Activated T-cell treated with anti-CD3 and anti-CD28 coated beads, Interleukin-2, amount 50 U/mL, for 72 hours (primary cell): ENCODE results near the gene TSGA10IP. TPM values are rescaled to one million over a fixed set of nuclear protein-coding genes. Genes with fewer than 3 reads are reported as not detected.
A peak's percentile ranks its signal among the peaks of the same experiment; 100 is the strongest.

Experiments
- ATAC-seq, 2 donors: fragments of 150-1000 bp; cut with Tn5 transposase; replicated peaks in 1 of 2; 2 replicates each; pipeline ENCODE4 v1.10.0; 2021; ENCODE audit warnings: moderate library complexity in 2 of 2, mild to moderate bottlenecking in 1 of 2
- DNase-seq, 2 donors: peaks; one replicate each; pipeline ENCODE4 v3.0.0; 2021 to 2022; ENCODE audit warnings: mixed read lengths in 1 of 2
- H3K27ac Mint-ChIP-seq: one replicate; pipeline ENCODE4 v1.8.0; 2022; ENCODE audit warnings: mild to moderate bottlenecking, moderate library complexity, mixed read lengths
- H3K27me3 Mint-ChIP-seq: one replicate; pipeline ENCODE4 v1.8.0; 2022; ENCODE audit warnings: low read depth, mixed read lengths
- H3K36me3 Mint-ChIP-seq, 2 donors: one replicate each; pipeline ENCODE4 v1.8.0; 2022; ENCODE audit warnings: mixed read lengths in 2 of 2, mild to moderate bottlenecking in 1 of 2; ENCODE audit not compliant: insufficient read depth in 2 of 2
- H3K4me1 Mint-ChIP-seq: one replicate; pipeline ENCODE4 v1.8.0; 2022; ENCODE audit warnings: low read depth, mixed read lengths
- H3K4me3 Mint-ChIP-seq, 2 donors: one replicate each; pipeline ENCODE4 v1.8.0; 2022; ENCODE audit warnings: mild to moderate bottlenecking in 2 of 2, mixed read lengths in 2 of 2, moderate library complexity in 2 of 2
- H3K9me3 Mint-ChIP-seq, 2 donors: one replicate each; pipeline ENCODE4 v1.8.0; 2022; ENCODE audit warnings: mixed read lengths in 2 of 2
- total RNA-seq, 2 donors: library from RNA; stranded (reverse); gene quantifications; one replicate each; pipeline ENCODE4 v1.2.3, GENCODE V29; 2022

The TSGA10IP gene
- total RNA-seq, 2 donors from 2014 or later: not detected

- H3K4me3 Mint-ChIP-seq: peak within 1 kb of the TSS; percentile 89 to 93
- H3K4me1 Mint-ChIP-seq: peaks cover 36% of the 10 kb centered on the region
- DNase-seq (peak; percentile 95 to 97), ATAC-seq (peak; percentile 91 to 93)
- H3K36me3 Mint-ChIP-seq: peaks cover 10 to 11% of the 10 kb centered on the region in 2 donors
- H3K27ac Mint-ChIP-seq: peak within 1 kb of the TSS; percentile 97
- H3K27me3 Mint-ChIP-seq: no peaks in the 10 kb centered on the region
- no peaks in the 10 kb centered on the region for H3K9me3 Mint-ChIP-seq
Measured at GRCh38 chr11:65961267-65962140, 16.2 kb downstream of the TSGA10IP start, which contains the start of gene SART1. Gene SART1 (plus strand): TSS chr11:65961734. CDS start chr11:65961781, 47 bp downstream.

- DNase-seq (no peak), ATAC-seq (no peak)
- peaks cover 29% of the 10 kb centered on the region for H3K4me1 Mint-ChIP-seq
- peak overlapping the region; percentile 82 for H3K27ac Mint-ChIP-seq
- H3K27me3 Mint-ChIP-seq: no peaks in the 10 kb centered on the region
- H3K36me3 Mint-ChIP-seq: peaks cover 10 to 11% of the 10 kb centered on the region in 2 donors
- no peaks in the 10 kb centered on the region for H3K9me3 Mint-ChIP-seq
- peak overlapping the region; percentile 86 to 93 for H3K4me3 Mint-ChIP-seq
Measured at GRCh38 chr11:65962141-65962564, 16.9 kb downstream of the TSGA10IP start.

GRCh38 chr11:65964906-65965305 lies 19.6 kb downstream of the TSGA10IP start:
- H3K36me3 Mint-ChIP-seq: peaks cover 13% of the 10 kb centered on the region in 2 donors
- no peak for DNase-seq
- no peaks in the 10 kb centered on the region for H3K9me3 Mint-ChIP-seq
- ATAC-seq: no peak
- peaks cover 22% of the 10 kb centered on the region for H3K4me1 Mint-ChIP-seq
- no peak overlapping the region for H3K27ac Mint-ChIP-seq
- no peaks in the 10 kb centered on the region for H3K27me3 Mint-ChIP-seq
- H3K4me3 Mint-ChIP-seq: no peak overlapping the region

GRCh38 chr11:65965986-65966762 lies 20.9 kb downstream of the TSGA10IP start:
- Mint-ChIP-seq H3K27ac (peak overlapping the region; percentile 75), H3K36me3 (peaks cover 17 to 19% of the 10 kb centered on the region in 2 donors)

GRCh38 chr11:65967329-65967934 lies 22.2 kb downstream of the TSGA10IP start:
- H3K4me3 Mint-ChIP-seq: no peak overlapping the region
- peaks cover 18 to 25% of the 10 kb centered on the region in 2 donors for H3K36me3 Mint-ChIP-seq
- H3K27ac Mint-ChIP-seq: no peak overlapping the region
- no peaks in the 10 kb centered on the region for H3K27me3 Mint-ChIP-seq
- H3K9me3 Mint-ChIP-seq: no peaks in the 10 kb centered on the region
- ATAC-seq (no peak), DNase-seq (no peak)
- H3K4me1 Mint-ChIP-seq: peaks cover 23% of the 10 kb centered on the region

More at GRCh38 chr11:65965986-65966762, 20.9 kb downstream of the TSGA10IP start:
- H3K4me1 Mint-ChIP-seq: peaks cover 27% of the 10 kb centered on the region
- no peaks in the 10 kb centered on the region for H3K27me3 Mint-ChIP-seq
- ATAC-seq: no peak
- no peak overlapping the region for H3K4me3 Mint-ChIP-seq
- H3K9me3 Mint-ChIP-seq: no peaks in the 10 kb centered on the region
- no peak for DNase-seq

GRCh38 chr11:65968600-65969482 lies 23.6 kb downstream of the TSGA10IP start:
- H3K9me3 Mint-ChIP-seq: no peaks in the 10 kb centered on the region
- no peaks in the 10 kb centered on the region for H3K27me3 Mint-ChIP-seq
- H3K27ac Mint-ChIP-seq: peak overlapping the region; percentile 13
- peaks cover 9% of the 10 kb centered on the region for H3K4me1 Mint-ChIP-seq
- peaks cover 15 to 33% of the 10 kb centered on the region in 2 donors for H3K36me3 Mint-ChIP-seq
- ATAC-seq: no peak
- DNase-seq: no peak
- H3K4me3 Mint-ChIP-seq: no peak overlapping the region

GRCh38 chr11:65972116-65972515 lies 26.8 kb downstream of the TSGA10IP start:
- H3K9me3 Mint-ChIP-seq: no peaks in the 10 kb centered on the region
- no peak overlapping the region for H3K4me3 Mint-ChIP-seq
- H3K4me1 Mint-ChIP-seq: peaks cover 10% of the 10 kb centered on the region
- ATAC-seq (no peak), DNase-seq (no peak)
- peaks cover 11 to 33% of the 10 kb centered on the region in 2 donors for H3K36me3 Mint-ChIP-seq
- H3K27ac Mint-ChIP-seq: no peak overlapping the region
- H3K27me3 Mint-ChIP-seq: no peaks in the 10 kb centered on the region

- Mint-ChIP-seq H3K4me1 (peaks cover 10% of the 10 kb centered on the region), H3K36me3 (peaks cover 10 to 32% of the 10 kb centered on the region in 2 donors), H3K27ac (no peak overlapping the region), H3K27me3 (no peaks in the 10 kb centered on the region), H3K4me3 (no peak overlapping the region), H3K9me3 (no peaks in the 10 kb centered on the region)
- DNase-seq: no peak
- no peak for ATAC-seq
Measured at GRCh38 chr11:65973439-65974110, 28.3 kb downstream of the TSGA10IP start.

GRCh38 chr11:65975771-65976170 lies 30.5 kb downstream of the TSGA10IP start:
- H3K27ac Mint-ChIP-seq: no peak overlapping the region
- ATAC-seq (no peak), DNase-seq (no peak)
- H3K9me3 Mint-ChIP-seq: no peaks in the 10 kb centered on the region
- peaks cover 5% of the 10 kb centered on the region for H3K4me1 Mint-ChIP-seq
- peaks cover 6 to 29% of the 10 kb centered on the region in 2 donors for H3K36me3 Mint-ChIP-seq
- no peaks in the 10 kb centered on the region for H3K27me3 Mint-ChIP-seq
- H3K4me3 Mint-ChIP-seq: no peak overlapping the region

- ATAC-seq (no peak), DNase-seq (no peak)
- H3K4me3 Mint-ChIP-seq: no peak overlapping the region
- H3K4me1 Mint-ChIP-seq: peaks cover 5% of the 10 kb centered on the region
- no peaks in the 10 kb centered on the region for H3K27me3 Mint-ChIP-seq
- H3K36me3 Mint-ChIP-seq: peaks cover 6 to 29% of the 10 kb centered on the region in 2 donors
- H3K9me3 Mint-ChIP-seq: no peaks in the 10 kb centered on the region
- H3K27ac Mint-ChIP-seq: no peak overlapping the region
Measured at GRCh38 chr11:65976216-65977176, 31.2 kb downstream of the TSGA10IP start.
